Trophoblast cell (in vitro differentiated cells and primary cell): ENCODE results near the gene PRKAG3.

Experiments used
- DNase-seq, 2 donors: peaks; one replicate each; pipeline ENCODE4 v3.0.0-alpha.2; 2016
- H2AFZ ChIP-seq: 2 replicates; pipeline ENCODE4 v1.6.1; 2013; ENCODE audit warnings: low read length, moderate library complexity, mild to moderate bottlenecking; ENCODE audit not compliant: insufficient read depth, poor library complexity
- H2AK5ac ChIP-seq: 2 replicates; pipeline ENCODE4 v1.6.1; 2013; ENCODE audit warnings: mild to moderate bottlenecking, low read length
- H2BK120ac ChIP-seq: 2 replicates; pipeline ENCODE4 v1.6.1; 2013; ENCODE audit warnings: low read length, mild to moderate bottlenecking, moderate library complexity; ENCODE audit not compliant: insufficient read depth, poor library complexity
- H2BK12ac ChIP-seq: 2 replicates; pipeline ENCODE4 v1.6.1; 2013; ENCODE audit warnings: mild to moderate bottlenecking, low read length, moderate library complexity
- H2BK5ac ChIP-seq: 2 replicates; pipeline ENCODE4 v1.6.1; 2013; ENCODE audit warnings: low read length, low read depth, moderate library complexity, mild to moderate bottlenecking; ENCODE audit not compliant: poor library complexity
- H3K14ac ChIP-seq: 2 replicates; pipeline ENCODE4 v1.6.1; 2013; ENCODE audit warnings: mild to moderate bottlenecking, low read length
- H3K18ac ChIP-seq: 2 replicates; pipeline ENCODE4 v1.6.1; 2013; ENCODE audit warnings: mild to moderate bottlenecking, low read length
- H3K23ac ChIP-seq: 2 replicates; pipeline ENCODE4 v1.6.1; 2013; ENCODE audit warnings: low read length
- H3K27ac ChIP-seq: 2 replicates; pipeline ENCODE4 v1.5.1; 2013; ENCODE audit warnings: low read depth, mild to moderate bottlenecking, inconsistent platforms, low read length, moderate library complexity
- H3K27me3 ChIP-seq: 2 replicates; pipeline ENCODE4 v1.6.1; 2013; ENCODE audit warnings: inconsistent platforms, mild to moderate bottlenecking, low read length, moderate library complexity; ENCODE audit not compliant: insufficient read depth
- H3K36me3 ChIP-seq, 2 experiments: 1 replicate in 1 of 2; 2 replicates in 1 of 2; pipeline ENCODE4 v1.6.1; 2013; ENCODE audit warnings: low read length in 2 of 2, mild to moderate bottlenecking in 2 of 2, moderate library complexity in 1 of 2; ENCODE audit not compliant: insufficient read depth in 2 of 2, control insufficient read depth in 1 of 2
- H3K4ac ChIP-seq: 2 replicates; pipeline ENCODE4 v1.6.1; 2013; ENCODE audit warnings: low read depth, mild to moderate bottlenecking, low read length, moderate library complexity
- H3K4me1 ChIP-seq, 2 experiments: 1 replicate in 1 of 2; 2 replicates in 1 of 2; pipeline ENCODE4 v1.6.1; 2013; ENCODE audit warnings: low read length in 2 of 2, mild to moderate bottlenecking in 2 of 2, moderate library complexity in 1 of 2; ENCODE audit not compliant: insufficient read depth in 2 of 2, control insufficient read depth in 1 of 2
- H3K4me2 ChIP-seq: 2 replicates; pipeline ENCODE4 v1.6.1; 2013; ENCODE audit warnings: inconsistent platforms, mild to moderate bottlenecking, low read length, moderate library complexity
- H3K4me3 ChIP-seq: 2 replicates; pipeline ENCODE4 v1.5.1; 2013; ENCODE audit warnings: mild to moderate bottlenecking, low read depth, low read length, inconsistent platforms
- H3K79me1 ChIP-seq: one replicate; pipeline ENCODE4 v1.6.1; 2013; ENCODE audit warnings: low read length
- H3K79me2 ChIP-seq: 2 replicates; pipeline ENCODE4 v1.6.1; 2013; ENCODE audit warnings: low read length, mild to moderate bottlenecking; ENCODE audit not compliant: control insufficient read depth, insufficient read depth, poor library complexity
- H3K9ac ChIP-seq: 2 replicates; pipeline ENCODE4 v1.6.1; 2013; ENCODE audit warnings: mild to moderate bottlenecking, low read length
- H3K9me3 ChIP-seq: 2 replicates; pipeline ENCODE4 v1.6.1; 2013; ENCODE audit warnings: low read depth, mild to moderate bottlenecking, control low read depth, inconsistent platforms, low read length; ENCODE audit not compliant: insufficient read depth
- H4K12ac ChIP-seq: 2 replicates; pipeline ENCODE4 v1.6.1; 2013; ENCODE audit warnings: low read depth, mild to moderate bottlenecking, low read length, moderate library complexity
- H4K8ac ChIP-seq: 2 replicates; pipeline ENCODE4 v1.6.1; 2013; ENCODE audit warnings: low read depth, mild to moderate bottlenecking, low read length, moderate library complexity
- H4K91ac ChIP-seq: one replicate; pipeline ENCODE4 v1.6.1; 2013; ENCODE audit warnings: low read depth, mild to moderate bottlenecking, low read length, moderate library complexity
- WGBS: extraction: QIAGEN DNeasy Blood & Tissue Kit; methylation state at CpG from one replicate; pipeline ENCODE4 v1.1.7; 2013; ENCODE audit warnings: missing lambda C conversion rate; ENCODE audit not compliant: insufficient read length, insufficient coverage; ENCODE audit errors: extremely low coverage; 5-methylcytosine and 5-hydroxymethylcytosine counted together

The PRKAG3 gene

DNA sequence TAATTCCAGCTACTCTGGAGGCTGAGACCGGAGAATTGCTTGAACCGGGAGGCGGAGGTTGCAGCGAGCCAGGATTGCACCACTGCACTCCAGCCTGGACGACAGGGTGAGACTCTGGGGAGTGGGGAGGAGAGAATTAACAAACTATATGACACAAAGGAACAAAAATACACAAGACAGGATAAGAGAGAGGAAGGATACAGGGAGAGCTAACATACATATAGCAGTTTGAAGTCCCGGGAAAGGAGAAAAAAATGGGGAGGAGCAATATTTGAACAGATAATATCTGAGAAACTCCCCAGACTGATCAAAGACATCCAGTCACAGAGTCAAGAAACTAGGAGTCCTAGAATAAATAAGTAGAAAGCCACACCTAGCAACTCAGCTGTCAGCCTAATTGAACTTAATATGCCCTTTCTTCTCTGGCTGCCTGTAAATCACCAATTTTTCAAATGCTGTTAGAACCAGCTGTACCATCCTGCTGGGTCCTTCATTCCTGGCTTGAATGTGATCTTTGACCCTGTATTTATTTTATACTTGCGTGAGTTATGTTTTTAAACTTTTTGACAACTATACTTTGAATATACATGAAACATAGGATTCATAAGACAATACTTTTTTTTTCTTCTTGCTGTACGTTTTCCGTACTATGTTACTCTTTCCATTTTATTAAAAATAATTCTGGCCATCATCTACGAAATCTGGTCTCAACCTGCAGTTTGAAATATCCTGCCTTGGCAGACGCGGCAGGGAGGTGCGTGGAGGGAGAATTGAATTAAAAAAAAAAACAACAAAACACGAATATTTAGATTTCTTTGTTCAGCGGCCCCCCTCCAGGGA is 50.5 kb downstream of the PRKAG3 start:
- no peak overlapping the region for H2AK5ac ChIP-seq
- no peak overlapping the region for H4K8ac ChIP-seq
- H3K9me3 ChIP-seq, result peaks cover 8% of the 10 kb centered on the region
- peaks cover 2 to 6% of the 10 kb centered on the region in 2 experiments for H3K4me1 ChIP-seq
- H3K36me3 ChIP-seq, result no peaks in the 10 kb centered on the region
- no peak overlapping the region for H3K23ac ChIP-seq
- no peak overlapping the region for H3K27ac ChIP-seq
- no peak overlapping the region for H3K4ac ChIP-seq
- H3K18ac ChIP-seq, result no peak overlapping the region
- peak overlapping the region; percentile 72 for H2AFZ ChIP-seq
- H3K4me2 ChIP-seq, result peak overlapping the region; percentile 87
- peak overlapping the region; percentile 7 for H3K9ac ChIP-seq
- no peak for DNase-seq
- H2BK12ac ChIP-seq, result no peak overlapping the region
- no peak overlapping the region for H3K4me3 ChIP-seq
- H4K91ac ChIP-seq, result no peak overlapping the region
- WGBS, result no CpG with 5 or more reads among the region's 15 CpGs
- H4K12ac ChIP-seq, result no peak overlapping the region
- peaks cover 3% of the 10 kb centered on the region for H3K79me2 ChIP-seq
- peaks cover 4% of the 10 kb centered on the region for H3K79me1 ChIP-seq
- no peak overlapping the region for H2BK120ac ChIP-seq
- H2BK5ac ChIP-seq, result no peak overlapping the region
- peaks cover 12% of the 10 kb centered on the region for H3K27me3 ChIP-seq
- H3K14ac ChIP-seq, result no peak overlapping the region

DNA sequence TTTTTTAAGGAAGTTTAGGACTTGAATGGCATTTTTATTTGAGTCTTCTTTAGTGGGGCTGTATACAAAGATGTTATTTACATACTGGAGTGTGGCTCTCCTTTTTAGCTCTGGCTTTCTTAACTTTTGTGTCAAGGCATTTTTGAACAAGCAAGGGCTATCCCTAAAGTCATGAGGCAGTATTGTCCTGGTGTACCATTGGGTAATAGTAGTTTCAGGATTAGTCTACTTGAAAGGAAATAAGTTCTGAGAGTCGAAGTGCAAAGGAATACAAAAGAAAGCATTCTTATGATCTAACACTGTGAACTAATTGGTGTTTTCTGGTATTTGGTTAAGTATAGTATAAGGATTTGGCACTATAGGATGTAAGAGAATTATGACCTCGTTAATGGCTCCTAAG is 51.6 kb downstream of the PRKAG3 start:
- Histone ChIP-seq H4K12ac (no peak overlapping the region), H3K9me3 (peaks cover 8% of the 10 kb centered on the region), H4K91ac (no peak overlapping the region), H3K4ac (no peak overlapping the region), H2AFZ (no peak overlapping the region), H3K79me1 (peaks cover 4% of the 10 kb centered on the region), H3K4me1 (peaks cover 2 to 6% of the 10 kb centered on the region in 2 experiments), H4K8ac (no peak overlapping the region), H2BK12ac (no peak overlapping the region), H3K79me2 (peaks cover 3% of the 10 kb centered on the region), H2BK120ac (no peak overlapping the region), H3K18ac (no peak overlapping the region), H3K9ac (no peak overlapping the region), H3K27ac (no peak overlapping the region), H3K27me3 (peaks cover 12% of the 10 kb centered on the region), H3K4me3 (no peak overlapping the region), H3K14ac (no peak overlapping the region), H2AK5ac (no peak overlapping the region), H3K23ac (no peak overlapping the region), H3K4me2 (no peak overlapping the region), H3K36me3 (no peaks in the 10 kb centered on the region), H2BK5ac (no peak overlapping the region)
- no CpG with 5 or more reads among the region's 2 CpGs for WGBS
- DNase-seq, result no peak

DNA sequence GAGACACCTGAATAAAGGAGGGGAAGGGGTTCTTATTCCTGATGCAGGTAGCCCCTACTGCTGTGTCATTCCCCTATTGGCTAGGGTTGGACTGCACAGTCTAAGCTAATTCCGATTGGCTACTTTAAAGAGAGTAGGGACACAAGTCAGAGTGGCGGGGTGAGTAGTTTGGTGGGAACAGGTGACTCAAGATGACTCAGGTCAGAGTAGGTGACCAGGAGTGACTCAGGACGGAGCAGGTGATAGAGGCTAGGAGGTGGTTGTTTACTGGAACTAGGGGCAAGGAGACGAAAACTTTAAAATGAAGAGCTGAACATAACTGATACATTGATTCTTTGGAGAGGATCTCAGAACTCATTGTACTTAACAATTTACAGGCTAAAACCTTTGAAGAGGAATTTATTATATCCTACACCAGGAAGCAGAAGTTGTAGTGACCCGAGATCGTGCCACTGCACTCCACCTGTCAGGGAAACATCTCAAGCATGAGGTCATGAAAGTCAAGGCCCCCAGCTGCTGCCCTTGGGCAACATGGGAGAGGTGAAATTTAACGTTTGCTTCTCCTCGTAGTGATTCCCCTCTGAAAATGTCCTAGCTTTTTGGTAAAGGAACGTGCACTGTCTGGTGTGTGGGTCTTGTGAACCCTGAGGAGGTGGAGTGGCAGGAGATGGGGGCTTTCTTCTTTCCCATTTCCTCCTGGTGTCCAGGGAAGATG is 54.2 kb downstream of the PRKAG3 start:
- Histone ChIP-seq H3K4me1 (peaks cover 2 to 6% of the 10 kb centered on the region in 2 experiments), H2BK120ac (no peak overlapping the region), H3K14ac (no peak overlapping the region), H3K79me2 (peaks cover 3% of the 10 kb centered on the region), H3K79me1 (peaks cover 4% of the 10 kb centered on the region), H4K12ac (no peak overlapping the region), H2AK5ac (no peak overlapping the region), H2BK12ac (no peak overlapping the region), H3K18ac (no peak overlapping the region), H2AFZ (no peak overlapping the region), H3K4me3 (no peak overlapping the region), H4K91ac (no peak overlapping the region), H3K9ac (no peak overlapping the region), H3K36me3 (no peaks in the 10 kb centered on the region), H3K27ac (no peak overlapping the region), H4K8ac (no peak overlapping the region), H3K9me3 (peaks cover 12% of the 10 kb centered on the region), H3K4ac (no peak overlapping the region), H3K23ac (no peak overlapping the region), H3K4me2 (no peak overlapping the region), H3K27me3 (peaks cover 10% of the 10 kb centered on the region), H2BK5ac (no peak overlapping the region)
- peak; percentile 67 to 82 for DNase-seq
- WGBS, result no CpG with 5 or more reads among the region's 9 CpGs

DNA sequence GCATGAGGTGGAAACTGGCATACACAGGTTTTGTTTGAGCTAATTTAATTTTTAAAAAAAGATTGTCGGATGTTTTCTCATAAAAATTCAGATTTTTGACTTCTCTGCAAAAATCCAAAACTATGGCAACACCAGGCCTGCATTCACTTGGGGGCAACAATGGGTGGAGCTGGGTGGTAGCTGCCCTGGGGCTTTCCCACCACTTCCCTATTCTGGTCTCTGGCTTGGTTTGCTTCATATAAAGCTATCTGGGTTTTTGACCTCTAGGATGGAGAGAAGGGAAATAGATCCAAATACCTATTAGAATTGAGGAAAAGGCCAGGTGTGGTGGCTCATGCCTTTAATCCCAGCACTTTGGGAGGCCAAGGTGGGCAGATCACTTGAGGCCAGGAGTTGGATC is 55.1 kb downstream of the PRKAG3 start:
- Histone ChIP-seq H2BK5ac (no peak overlapping the region), H4K91ac (no peak overlapping the region), H3K18ac (no peak overlapping the region), H3K9ac (no peak overlapping the region), H3K27ac (no peak overlapping the region), H4K12ac (no peak overlapping the region), H3K4me3 (no peak overlapping the region), H3K4me2 (no peak overlapping the region), H3K9me3 (peaks cover 12% of the 10 kb centered on the region), H2AK5ac (no peak overlapping the region), H3K36me3 (no peaks in the 10 kb centered on the region), H3K27me3 (peaks cover under 1% of the 10 kb centered on the region), H3K79me1 (no peaks in the 10 kb centered on the region), H2BK120ac (no peak overlapping the region), H3K23ac (no peak overlapping the region), H3K79me2 (no peaks in the 10 kb centered on the region), H2BK12ac (no peak overlapping the region), H2AFZ (no peak overlapping the region), H3K4ac (no peak overlapping the region), H4K8ac (no peak overlapping the region), H3K4me1 (no peaks in the 10 kb centered on the region), H3K14ac (no peak overlapping the region)
- DNase-seq, result no peak
- no CpG with 5 or more reads among the region's 1 CpG for WGBS
